Neural cell (in vitro differentiated cells): Measurements from ENCODE around the gene AP2A2. TPM values are rescaled to one million over a fixed set of nuclear protein-coding genes. Genes with fewer than 3 reads are reported as not detected.

Experiments used
- H2AFZ ChIP-seq: fragments of 200-600, 300-800 bp; sonication (generic), shearing (Covaris generic); 2 replicates; pipeline ENCODE4 v1.6.0; 2014; ENCODE audit warnings: low read depth, mild to moderate bottlenecking, antibody characterized with exemption, low read length, moderate library complexity
- H3F3A ChIP-seq: fragments of 200-600 bp; shearing (Covaris generic); 2 replicates; pipeline ENCODE4 v1.6.1; 2016; ENCODE audit warnings: mild to moderate bottlenecking, moderate library complexity, mixed read lengths, antibody characterized with exemption, low read length; ENCODE audit not compliant: insufficient read depth, poor library complexity, severe bottlenecking
- H3K27ac ChIP-seq: fragments of 200-600, 300-800 bp; sonication (generic), shearing (Covaris generic); 2 replicates; pipeline ENCODE4 v1.5.1; 2014; ENCODE audit warnings: mild to moderate bottlenecking, low read length, moderate library complexity
- H3K27me3 ChIP-seq: fragments of 300-800, 200-600 bp; sonication (generic), shearing (Covaris generic); 2 replicates; pipeline ENCODE4 v1.6.0; 2014; ENCODE audit warnings: mild to moderate bottlenecking, low read depth, low read length, moderate library complexity; ENCODE audit not compliant: insufficient read depth
- H3K36me3 ChIP-seq: fragments of 300-800, 200-600 bp; sonication (generic), shearing (Covaris generic); 2 replicates; pipeline ENCODE4 v1.5.1; 2014; ENCODE audit warnings: mild to moderate bottlenecking, antibody characterized with exemption, low read length, moderate library complexity; ENCODE audit not compliant: insufficient read depth
- H3K4me2 ChIP-seq: fragments of 300-800, 200-600 bp; sonication (generic), shearing (Covaris generic); 2 replicates; pipeline ENCODE4 v1.6.0; 2014; ENCODE audit warnings: mild to moderate bottlenecking, low read length
- H3K4me3 ChIP-seq: fragments of 300-800, 200-600 bp; sonication (generic), shearing (Covaris generic); 2 replicates; pipeline ENCODE4 v1.5.1; 2014; ENCODE audit warnings: mild to moderate bottlenecking, low read length, moderate library complexity
- H3K79me2 ChIP-seq: fragments of 200-600 bp; shearing (Covaris generic); replicated peaks from 2 replicates; pipeline ENCODE4 v1.6.0; 2014; ENCODE audit warnings: mild to moderate bottlenecking, low read length, moderate library complexity; ENCODE audit not compliant: insufficient read depth
- H3K9ac ChIP-seq: fragments of 300-800, 200-600 bp; sonication (generic), shearing (Covaris generic); 2 replicates; pipeline ENCODE4 v1.6.1; 2016; ENCODE audit warnings: mild to moderate bottlenecking, low read length, mixed read lengths
- H3K9me2 ChIP-seq: fragments of 200-600 bp; shearing (Covaris generic); 2 replicates; pipeline ENCODE4 v1.6.1; 2016; ENCODE audit warnings: mild to moderate bottlenecking, low read length, mixed read lengths; ENCODE audit not compliant: insufficient read depth
- H3K9me3 ChIP-seq: fragments of 200-600, 300-800 bp; sonication (generic), shearing (Covaris generic); 2 replicates; pipeline ENCODE4 v1.6.1; 2016; ENCODE audit warnings: mild to moderate bottlenecking, mixed run types, low read length, moderate library complexity, mixed read lengths
- H4K20me1 ChIP-seq: fragments of 200-600 bp; shearing (Covaris generic); 2 replicates; pipeline ENCODE4 v1.6.1; 2016; ENCODE audit warnings: mild to moderate bottlenecking, mixed run types; ENCODE audit not compliant: insufficient read depth
- EP300 ChIP-seq: fragments of 450-650 bp; conservative IDR thresholded peaks from 2 replicates; pipeline ENCODE4 v1.6.1; 2014; ENCODE audit warnings: antibody characterized with exemption, mild to moderate bottlenecking, moderate library complexity; ENCODE audit not compliant: poor library complexity, severe bottlenecking
- EZH2 ChIP-seq: fragments of 200-600, 300-800 bp; shearing (Covaris generic), sonication (generic); IDR thresholded peaks from 2 replicates; pipeline ENCODE4 v1.6.1; 2014; ENCODE audit warnings: antibody characterized with exemption, low read length, borderline replicate concordance, mild to moderate bottlenecking; ENCODE audit not compliant: insufficient read depth, poor library complexity, severe bottlenecking
- MXI1 ChIP-seq: fragments of 450-650 bp; conservative IDR thresholded peaks from 2 replicates; pipeline ENCODE4 v1.6.1; 2014; ENCODE audit warnings: antibody characterized with exemption, mild to moderate bottlenecking; ENCODE audit not compliant: poor library complexity, severe bottlenecking
- POLR2AphosphoS5 ChIP-seq: IDR thresholded peaks from 2 replicates; pipeline ENCODE4 v1.6.1; 2012
- RAD21 ChIP-seq: fragments of 450-650 bp; conservative IDR thresholded peaks from 2 replicates; pipeline ENCODE4 v1.6.1; 2014; ENCODE audit warnings: antibody characterized with exemption, mild to moderate bottlenecking, moderate library complexity
- SMC3 ChIP-seq: fragments of 450-650 bp; conservative IDR thresholded peaks from 2 replicates; pipeline ENCODE4 v1.6.1; 2014; ENCODE audit warnings: antibody characterized with exemption, mild to moderate bottlenecking, moderate library complexity; ENCODE audit not compliant: poor library complexity
- TAF1 ChIP-seq: IDR thresholded peaks from 2 replicates; pipeline ENCODE4 v1.6.1; 2012; ENCODE audit warnings: low read depth
- polyA plus RNA-seq: library from polyadenylated mRNA; depleted of rRNA; stranded (reverse); fragments of >200 nt; gene quantifications from 2 replicates; pipeline ENCODE4 v1.2.3, GENCODE V29; 2014
- TF ChIP-seq, protein P1 (sequence below): fragments of 450-650 bp; IDR thresholded peaks from 2 replicates; pipeline ENCODE4 v1.5.1; 2014; ENCODE audit warnings: antibody characterized with exemption, mild to moderate bottlenecking, moderate library complexity; ENCODE audit not compliant: poor library complexity, severe bottlenecking
- TF ChIP-seq, protein P2 (sequence below): IDR thresholded peaks from 2 replicates; pipeline ENCODE4 v1.6.1; 2012; ENCODE audit warnings: borderline replicate concordance

AP2A2 gene
- polyA plus RNA-seq, 1 donor from 2014 or later, result 46.5 TPM

DNA sequence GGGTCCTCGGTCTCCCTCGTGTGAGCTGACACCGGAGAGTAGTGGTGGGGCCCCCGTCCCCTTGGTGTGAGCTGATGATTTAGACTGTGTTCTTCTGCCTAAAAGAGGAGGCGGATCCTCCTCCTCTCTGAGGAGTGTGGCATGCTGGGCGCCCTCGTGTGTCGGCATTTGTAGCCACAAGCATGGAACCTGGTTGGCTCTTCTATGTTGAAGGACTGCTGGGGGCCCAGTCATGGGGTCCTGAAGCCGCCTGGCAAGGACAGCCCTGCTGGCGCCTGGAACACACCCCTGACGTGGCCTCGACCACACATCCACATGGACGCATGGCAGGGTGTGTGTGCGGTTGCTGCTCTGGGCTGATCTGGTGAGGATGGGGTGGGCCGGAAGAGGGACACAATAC is 50.2 kb downstream of the AP2A2 start:
- H3K9ac ChIP-seq, result no peak overlapping the region

DNA sequence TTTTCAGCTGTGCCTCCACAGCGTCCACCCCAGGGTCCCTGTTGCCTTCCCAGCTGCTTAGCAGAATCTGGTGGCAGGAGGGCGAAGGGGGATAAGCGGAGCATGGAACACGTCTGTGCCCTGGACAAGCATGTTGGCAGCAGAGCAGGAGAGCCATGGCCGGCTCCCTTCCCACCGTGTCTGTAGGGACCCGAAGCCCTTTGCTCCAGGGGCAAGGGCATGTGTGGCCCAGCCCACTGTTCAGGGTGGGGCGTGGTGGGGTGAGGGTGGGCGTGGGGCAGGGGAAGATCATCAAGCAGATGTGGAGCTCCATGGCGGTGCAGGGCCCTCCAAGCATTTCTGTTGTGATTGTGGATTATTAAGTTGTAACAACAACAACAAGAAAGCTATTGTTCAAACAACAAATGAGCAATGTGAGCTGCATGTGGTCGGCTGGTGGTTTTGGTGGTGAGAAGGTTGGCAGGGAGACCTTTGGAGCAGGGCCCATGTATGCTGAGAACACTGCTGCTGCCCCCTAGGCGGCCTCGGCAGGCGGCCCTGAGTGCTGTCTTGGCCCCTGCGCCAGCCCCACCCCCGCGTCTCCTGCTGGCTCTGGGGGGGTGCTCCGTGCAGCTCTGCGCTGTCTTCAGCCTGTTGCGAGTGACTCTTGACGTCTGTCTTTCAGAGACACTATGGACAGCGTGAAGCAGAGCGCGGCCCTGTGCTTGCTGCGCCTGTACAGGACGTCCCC is 50.9 kb downstream of the AP2A2 start:
- H4K20me1 ChIP-seq, result no peaks in the 10 kb centered on the region
- no peaks in the 10 kb centered on the region for H3F3A ChIP-seq
- H3K9ac ChIP-seq, result no peak overlapping the region
- H3K36me3 ChIP-seq, result no peaks in the 10 kb centered on the region
- H2AFZ ChIP-seq, result no peak overlapping the region
- no peaks in the 10 kb centered on the region for H3K9me2 ChIP-seq
- no peaks in the 10 kb centered on the region for H3K9me3 ChIP-seq
- TF ChIP-seq POLR2AphosphoS5, result no peak
- no peak for TF ChIP-seq MXI1
- H3K4me3 ChIP-seq, result no peak overlapping the region
- H3K27me3 ChIP-seq, result no peaks in the 10 kb centered on the region
- H3K27ac ChIP-seq, result no peak overlapping the region
- no peak overlapping the region for H3K4me2 ChIP-seq
- H3K79me2 ChIP-seq, result no peaks in the 10 kb centered on the region

More for the DNA sequence above, 50.2 kb downstream of the AP2A2 start:
- no peak overlapping the region for H2AFZ ChIP-seq
- H4K20me1 ChIP-seq, result no peaks in the 10 kb centered on the region
- H3K79me2 ChIP-seq, result no peaks in the 10 kb centered on the region
- H3K9me2 ChIP-seq, result no peaks in the 10 kb centered on the region
- H3F3A ChIP-seq, result no peaks in the 10 kb centered on the region
- H3K27me3 ChIP-seq, result no peaks in the 10 kb centered on the region
- no peaks in the 10 kb centered on the region for H3K9me3 ChIP-seq
- no peak overlapping the region for H3K27ac ChIP-seq
- no peak for TF ChIP-seq POLR2AphosphoS5
- TF ChIP-seq RAD21, result peak; percentile 26
- TF ChIP-seq SMC3, result peak; percentile 50
- no peak overlapping the region for H3K4me2 ChIP-seq
- H3K36me3 ChIP-seq, result no peaks in the 10 kb centered on the region
- H3K4me3 ChIP-seq, result no peak overlapping the region

DNA sequence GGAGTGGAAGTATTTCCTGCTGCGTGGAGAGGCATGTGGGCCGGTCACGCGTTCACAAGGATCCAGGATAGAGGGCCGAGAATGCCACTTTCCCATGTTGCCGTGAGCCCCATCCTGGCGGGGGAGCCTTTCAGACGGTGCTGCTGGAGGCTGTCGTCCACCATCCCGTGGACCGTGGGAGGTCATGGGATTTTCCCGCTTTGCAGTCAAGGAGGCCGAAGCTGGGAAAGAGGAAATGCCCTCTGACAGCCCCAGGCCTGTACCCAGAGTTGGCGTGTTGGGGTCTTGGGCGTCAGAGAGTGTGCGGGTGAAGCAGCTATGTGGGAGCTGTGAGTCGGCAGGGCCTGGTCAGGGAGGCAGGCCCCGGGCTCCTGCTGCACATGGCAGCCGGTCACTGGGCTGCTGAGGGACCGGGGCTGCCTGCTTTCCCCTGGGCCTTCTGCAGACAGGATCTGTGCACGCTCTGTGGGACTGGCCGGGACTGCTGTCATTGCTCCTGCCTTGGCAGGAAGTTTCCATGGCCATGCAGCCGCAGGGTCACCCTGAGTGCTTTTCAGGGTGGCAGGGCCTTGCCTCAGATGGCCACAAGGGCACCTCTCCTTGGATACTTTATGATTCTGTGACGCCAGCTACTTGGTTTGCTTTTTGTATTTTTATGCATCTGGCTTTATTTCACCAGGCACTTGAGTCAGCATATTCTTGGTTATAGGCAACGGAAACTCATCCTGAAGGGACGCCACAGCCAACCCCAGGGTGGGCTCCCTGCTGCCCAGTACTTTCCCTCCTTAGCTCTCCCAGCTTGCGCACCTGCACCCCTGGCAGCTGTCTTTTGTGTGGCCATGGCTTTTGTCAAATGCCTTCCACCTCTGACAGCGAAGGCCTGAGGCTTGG is 52.4 kb downstream of the AP2A2 start:
- Histone ChIP-seq H3K79me2 (no peaks in the 10 kb centered on the region), H3K36me3 (no peaks in the 10 kb centered on the region), H3K9ac (no peak overlapping the region), H3K27ac (no peak overlapping the region), H4K20me1 (no peaks in the 10 kb centered on the region), H3F3A (no peaks in the 10 kb centered on the region), H3K27me3 (no peaks in the 10 kb centered on the region), H2AFZ (no peak overlapping the region), H3K4me2 (no peak overlapping the region), H3K4me3 (no peak overlapping the region), H3K9me2 (no peaks in the 10 kb centered on the region), H3K9me3 (no peaks in the 10 kb centered on the region)
- TF ChIP-seq SMC3 (no peak), POLR2AphosphoS5 (no peak), RAD21 (no peak), TAF1 (no peak), MXI1 (no peak), EP300 (no peak), EZH2 (no peak)
- TF ChIP-seq, protein P1, sequence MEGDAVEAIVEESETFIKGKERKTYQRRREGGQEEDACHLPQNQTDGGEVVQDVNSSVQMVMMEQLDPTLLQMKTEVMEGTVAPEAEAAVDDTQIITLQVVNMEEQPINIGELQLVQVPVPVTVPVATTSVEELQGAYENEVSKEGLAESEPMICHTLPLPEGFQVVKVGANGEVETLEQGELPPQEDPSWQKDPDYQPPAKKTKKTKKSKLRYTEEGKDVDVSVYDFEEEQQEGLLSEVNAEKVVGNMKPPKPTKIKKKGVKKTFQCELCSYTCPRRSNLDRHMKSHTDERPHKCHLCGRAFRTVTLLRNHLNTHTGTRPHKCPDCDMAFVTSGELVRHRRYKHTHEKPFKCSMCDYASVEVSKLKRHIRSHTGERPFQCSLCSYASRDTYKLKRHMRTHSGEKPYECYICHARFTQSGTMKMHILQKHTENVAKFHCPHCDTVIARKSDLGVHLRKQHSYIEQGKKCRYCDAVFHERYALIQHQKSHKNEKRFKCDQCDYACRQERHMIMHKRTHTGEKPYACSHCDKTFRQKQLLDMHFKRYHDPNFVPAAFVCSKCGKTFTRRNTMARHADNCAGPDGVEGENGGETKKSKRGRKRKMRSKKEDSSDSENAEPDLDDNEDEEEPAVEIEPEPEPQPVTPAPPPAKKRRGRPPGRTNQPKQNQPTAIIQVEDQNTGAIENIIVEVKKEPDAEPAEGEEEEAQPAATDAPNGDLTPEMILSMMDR, result no peak
- TF ChIP-seq, protein P2, sequence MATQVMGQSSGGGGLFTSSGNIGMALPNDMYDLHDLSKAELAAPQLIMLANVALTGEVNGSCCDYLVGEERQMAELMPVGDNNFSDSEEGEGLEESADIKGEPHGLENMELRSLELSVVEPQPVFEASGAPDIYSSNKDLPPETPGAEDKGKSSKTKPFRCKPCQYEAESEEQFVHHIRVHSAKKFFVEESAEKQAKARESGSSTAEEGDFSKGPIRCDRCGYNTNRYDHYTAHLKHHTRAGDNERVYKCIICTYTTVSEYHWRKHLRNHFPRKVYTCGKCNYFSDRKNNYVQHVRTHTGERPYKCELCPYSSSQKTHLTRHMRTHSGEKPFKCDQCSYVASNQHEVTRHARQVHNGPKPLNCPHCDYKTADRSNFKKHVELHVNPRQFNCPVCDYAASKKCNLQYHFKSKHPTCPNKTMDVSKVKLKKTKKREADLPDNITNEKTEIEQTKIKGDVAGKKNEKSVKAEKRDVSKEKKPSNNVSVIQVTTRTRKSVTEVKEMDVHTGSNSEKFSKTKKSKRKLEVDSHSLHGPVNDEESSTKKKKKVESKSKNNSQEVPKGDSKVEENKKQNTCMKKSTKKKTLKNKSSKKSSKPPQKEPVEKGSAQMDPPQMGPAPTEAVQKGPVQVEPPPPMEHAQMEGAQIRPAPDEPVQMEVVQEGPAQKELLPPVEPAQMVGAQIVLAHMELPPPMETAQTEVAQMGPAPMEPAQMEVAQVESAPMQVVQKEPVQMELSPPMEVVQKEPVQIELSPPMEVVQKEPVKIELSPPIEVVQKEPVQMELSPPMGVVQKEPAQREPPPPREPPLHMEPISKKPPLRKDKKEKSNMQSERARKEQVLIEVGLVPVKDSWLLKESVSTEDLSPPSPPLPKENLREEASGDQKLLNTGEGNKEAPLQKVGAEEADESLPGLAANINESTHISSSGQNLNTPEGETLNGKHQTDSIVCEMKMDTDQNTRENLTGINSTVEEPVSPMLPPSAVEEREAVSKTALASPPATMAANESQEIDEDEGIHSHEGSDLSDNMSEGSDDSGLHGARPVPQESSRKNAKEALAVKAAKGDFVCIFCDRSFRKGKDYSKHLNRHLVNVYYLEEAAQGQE, result no peak
